NCI-H345 (cell line): Measurements from ENCODE around the gene PIK3CD.
"Not testable (repeated sequence)": the region's sequence is repeated elsewhere in the genome, so short reads cannot be mapped to it uniquely, and the experiment has no call there.

Experiments used
- DNase-seq: peaks from one replicate; lab custom pipeline; 2025; lab: John Stamatoyannopoulos, UW

PIK3CD gene

GRCh38 chr1:9689971-9690381, 38.4 kb downstream of the PIK3CD start:
- no peak for DNase-seq

DNA sequence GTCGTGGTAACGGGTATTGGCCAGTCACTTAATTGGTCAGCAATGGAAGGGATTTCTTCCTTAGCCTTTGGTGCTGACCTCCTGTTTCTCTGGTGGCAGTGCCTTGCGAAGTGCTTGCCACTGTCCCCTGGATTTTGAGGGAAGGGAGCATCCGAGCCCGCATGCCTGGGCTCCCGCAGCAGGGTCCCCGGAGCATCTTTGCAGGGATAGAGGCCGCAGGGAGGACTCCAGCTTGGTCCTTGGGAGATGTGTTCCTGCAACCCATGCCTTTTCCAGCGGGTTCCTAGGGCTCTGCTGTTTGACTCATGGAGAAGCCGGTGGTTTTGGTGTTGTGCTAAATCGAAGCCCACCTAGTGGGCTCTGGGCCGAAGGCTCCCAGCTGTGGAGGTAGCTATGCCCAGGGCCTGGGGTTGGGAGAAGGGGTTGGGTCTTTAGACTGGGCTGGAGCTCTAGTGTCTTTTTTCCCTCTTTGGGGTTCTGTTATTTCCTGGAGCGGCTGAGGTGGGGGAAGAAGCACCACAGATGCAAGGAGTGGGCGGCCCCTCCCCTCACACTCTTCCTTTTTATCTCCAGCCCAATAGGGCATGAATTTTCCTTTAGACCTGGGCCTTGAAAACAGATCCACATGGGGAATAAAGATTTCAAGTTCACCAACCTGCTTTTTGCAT, 39.0 kb downstream of the PIK3CD start:
- DNase-seq = no peak

GRCh38 chr1:9691108-9691445, 39.5 kb downstream of the PIK3CD start:
- no peak for DNase-seq

GRCh38 chr1:9691691-9692090, 40.2 kb downstream of the PIK3CD start:
- DNase-seq = no peak

DNA sequence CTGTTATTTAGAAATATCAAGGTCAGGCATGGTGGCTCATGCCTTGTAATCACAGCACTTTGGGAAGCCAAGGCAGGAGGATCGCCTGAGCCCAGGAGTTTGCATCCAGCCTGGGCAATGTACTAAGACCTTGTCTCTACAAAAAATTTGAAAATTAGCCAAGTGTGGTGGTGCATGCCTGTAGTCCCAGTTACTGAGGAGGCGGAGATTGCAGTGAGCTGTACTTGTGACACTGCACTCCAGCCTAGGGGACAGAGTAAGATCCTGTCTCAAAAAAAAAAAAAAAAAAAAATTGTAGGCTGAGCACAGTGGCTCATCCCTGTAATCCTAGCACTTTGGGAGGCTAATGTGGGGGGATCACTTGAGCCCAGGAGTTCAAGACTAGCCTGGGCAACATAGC, 45.3 kb downstream of the PIK3CD start:
- DNase-seq = no peak

GRCh38 chr1:9699361-9699760, 47.8 kb downstream of the PIK3CD start:
- no peak for DNase-seq

DNA sequence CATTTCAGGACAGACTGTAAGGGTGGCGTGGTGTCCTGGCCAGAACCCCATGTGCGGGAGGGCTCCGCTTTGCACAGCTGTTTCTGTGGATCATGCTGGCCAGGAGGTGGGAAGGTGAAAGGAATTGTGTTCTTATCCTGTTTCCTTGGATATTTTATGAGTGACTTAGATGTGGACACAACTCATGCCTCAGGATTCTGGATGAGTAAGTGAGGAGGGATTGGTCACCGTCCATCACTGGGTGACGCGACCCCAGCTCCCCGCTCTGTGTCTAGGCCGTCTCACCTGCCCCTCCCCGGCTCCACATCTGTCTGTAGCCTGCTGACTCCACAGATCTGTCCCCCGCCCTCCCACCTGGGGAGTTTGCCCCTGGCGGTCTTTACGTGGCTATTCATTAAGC, 48.8 kb downstream of the PIK3CD start:
- DNase-seq = no peak

DNA sequence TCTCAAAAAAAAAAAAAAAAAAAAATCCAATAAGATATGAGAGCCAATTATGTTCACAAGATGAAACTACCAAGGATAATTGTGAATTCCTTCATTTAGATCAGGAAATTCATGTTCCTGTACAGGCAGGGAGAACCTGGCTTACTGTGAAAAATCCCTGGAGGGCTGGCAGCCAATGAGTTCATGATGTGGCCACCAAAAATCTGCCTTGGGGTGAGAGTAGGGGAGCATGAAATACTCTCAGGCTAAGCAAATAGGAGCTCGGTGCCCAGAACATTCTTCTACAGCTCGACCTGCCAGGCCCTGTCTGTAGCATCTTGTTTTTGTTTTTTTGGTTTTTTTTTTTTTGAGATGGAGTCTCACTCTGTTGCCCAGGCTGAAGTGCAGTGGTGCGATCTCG, 50.1 kb downstream of the PIK3CD start:
- no peak for DNase-seq

GRCh38 chr1:9703165-9703509, 51.6 kb downstream of the PIK3CD start:
- no peak for DNase-seq

- no peak for DNase-seq
Measured at GRCh38 chr1:9703681-9704080, 52.1 kb downstream of the PIK3CD start.

GRCh38 chr1:9705337-9706093, 54.0 kb downstream of the PIK3CD start:
- no peak for DNase-seq

- DNase-seq = no peak
Measured at GRCh38 chr1:9706178-9706577, 54.6 kb downstream of the PIK3CD start.

DNA sequence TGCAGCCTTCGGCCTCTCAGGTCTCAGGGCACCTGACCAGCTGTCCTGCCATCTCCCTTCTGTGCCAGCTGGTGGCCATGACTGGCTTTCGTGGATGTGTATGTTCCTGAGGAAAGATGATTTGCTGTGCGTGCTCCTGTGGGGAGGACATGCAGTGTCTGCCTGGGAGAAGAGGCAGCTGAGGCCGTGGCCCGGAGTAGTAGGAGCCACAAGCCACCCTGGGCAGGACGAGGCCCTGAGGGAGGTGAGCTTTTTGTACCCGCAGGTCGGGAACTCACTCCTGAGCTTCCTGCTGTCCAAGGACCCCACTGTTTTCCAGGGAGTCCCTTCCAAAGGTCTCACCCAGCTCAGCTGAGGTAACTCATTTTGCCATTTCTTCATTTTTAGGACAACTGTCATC, 58.5 kb downstream of the PIK3CD start:
- no peak for DNase-seq

GRCh38 chr1:9711466-9712020, 60.0 kb downstream of the PIK3CD start:
- no peak for DNase-seq

GRCh38 chr1:9712767-9713166, 61.2 kb downstream of the PIK3CD start:
- DNase-seq = not testable (repeated sequence)

DNA sequence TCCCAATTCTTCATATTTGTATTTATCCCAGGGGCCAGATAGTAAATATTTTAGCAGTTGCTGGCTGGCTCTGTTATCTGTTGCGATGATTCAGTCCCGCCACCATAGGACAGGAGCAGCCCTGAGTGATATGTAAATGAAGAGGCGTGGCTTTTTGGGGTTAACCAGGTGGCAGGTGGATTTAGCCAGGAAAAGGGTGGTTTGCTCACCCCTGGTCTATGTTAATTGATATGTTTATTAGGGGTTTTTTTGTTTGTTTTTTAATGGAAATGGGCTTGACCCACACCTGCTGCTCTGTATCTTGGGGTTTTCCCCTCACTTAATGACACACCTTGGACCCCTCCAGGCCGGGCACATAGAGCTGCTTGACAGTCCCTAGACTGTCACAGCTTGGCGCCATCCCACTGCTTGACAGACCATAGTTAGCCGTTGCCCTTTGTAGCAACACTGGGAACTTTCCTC, 62.8 kb downstream of the PIK3CD start:
- no peak for DNase-seq

DNA sequence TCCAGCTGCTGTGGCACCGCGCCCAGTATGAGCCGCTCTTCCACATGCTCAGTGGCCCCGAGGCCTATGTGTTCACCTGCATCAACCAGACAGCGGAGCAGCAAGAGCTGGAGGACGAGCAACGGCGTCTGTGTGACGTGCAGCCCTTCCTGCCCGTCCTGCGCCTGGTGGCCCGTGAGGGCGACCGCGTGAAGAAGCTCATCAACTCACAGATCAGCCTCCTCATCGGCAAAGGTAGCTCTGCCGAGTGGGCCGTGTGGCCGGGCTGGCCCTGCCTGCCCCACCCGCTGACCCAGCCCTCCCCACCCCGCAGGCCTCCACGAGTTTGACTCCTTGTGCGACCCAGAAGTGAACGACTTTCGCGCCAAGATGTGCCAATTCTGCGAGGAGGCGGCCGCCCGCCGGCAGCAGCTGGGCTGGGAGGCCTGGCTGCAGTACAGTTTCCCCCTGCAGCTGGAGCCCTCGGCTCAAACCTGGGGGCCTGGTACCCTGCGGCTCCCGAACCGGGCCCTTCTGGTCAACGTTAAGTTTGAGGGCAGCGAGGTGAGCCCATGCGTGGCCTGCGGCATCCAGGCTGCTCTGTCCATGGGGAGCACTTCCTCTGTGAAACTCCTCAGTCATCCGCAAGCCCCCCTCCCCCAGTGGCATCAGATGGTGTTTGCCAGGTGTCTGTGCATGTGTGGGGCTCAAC, 64.2 kb downstream of the PIK3CD start:
- no peak for DNase-seq

- DNase-seq = no peak
Measured at GRCh38 chr1:9716404-9717192, 65.1 kb downstream of the PIK3CD start.

GRCh38 chr1:9717193-9718005, 65.9 kb downstream of the PIK3CD start:
- DNase-seq = no peak

DNA sequence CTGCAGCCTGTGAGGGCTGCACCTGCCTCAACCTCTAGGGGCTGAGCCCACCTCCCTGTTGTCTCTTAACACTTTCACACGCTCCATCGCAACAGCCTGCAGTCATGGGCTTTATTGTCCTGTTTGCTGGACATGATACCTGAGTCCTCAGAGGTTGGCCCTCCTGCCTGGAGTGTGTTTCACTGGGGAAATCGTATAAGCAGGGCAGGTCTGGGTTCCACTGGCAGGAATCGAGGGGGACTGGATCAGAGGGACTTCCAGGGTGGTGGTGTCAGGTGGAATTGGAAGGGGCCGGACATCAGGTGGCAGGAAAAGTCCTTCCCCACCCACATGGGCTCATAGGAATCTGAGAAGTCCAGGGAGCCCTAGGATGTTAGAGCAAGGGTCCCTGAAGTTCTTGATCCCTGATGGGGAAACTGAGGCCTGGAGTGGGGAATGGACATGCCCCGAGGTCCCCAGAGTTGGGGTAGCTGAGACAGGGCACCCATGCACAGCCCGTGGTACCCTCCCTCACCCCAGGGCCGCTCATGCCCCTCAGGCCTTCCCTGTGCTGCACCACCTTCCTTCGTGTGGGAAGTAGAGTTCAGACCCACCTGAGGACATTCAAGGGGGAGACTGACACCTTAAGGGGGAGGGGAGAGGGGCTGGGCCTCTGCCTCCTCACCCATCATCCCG, 66.6 kb downstream of the PIK3CD start:
- no peak for DNase-seq
